ENCODE data around the gene SCNN1G.
"Not testable (repeated sequence)": the region's sequence is repeated elsewhere in the genome, so short reads cannot be mapped to it uniquely, and the experiment has no call there.

Gene SCNN1G

GRCh38 chr16:23252310-23252709 lies 69.8 kb downstream of the SCNN1G start:
- H3K4me3 ChIP-seq (ENCODE audit: control insufficient read depth, low read depth, low read length) = no peak overlapping the region
- no peak for DNase-seq (ENCODE audit: low read depth)
- no peak for TF ChIP-seq CTCF (conservative IDR thresholded peaks at IDR 0.05; ENCODE audit: control insufficient read depth, insufficient read depth, low read depth, low read length)

DNA sequence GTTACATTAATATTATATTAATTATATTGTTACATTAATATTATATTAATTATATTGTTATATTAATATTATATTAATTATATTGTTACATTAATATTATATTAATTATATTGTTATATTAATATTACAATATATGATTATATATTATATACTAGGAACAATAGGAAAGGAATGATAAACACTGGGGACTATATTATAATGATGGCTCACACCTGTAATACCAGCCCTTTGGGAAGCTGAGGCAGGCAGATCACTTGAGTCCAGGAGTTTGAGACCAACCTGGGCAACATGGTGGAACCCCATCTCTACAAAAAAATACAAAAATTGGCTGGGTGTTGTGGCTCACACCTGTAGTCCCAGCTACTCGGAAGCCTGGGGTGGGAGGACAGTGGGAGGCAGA lies 71.1 kb downstream of the SCNN1G start:
- H3K4me3 ChIP-seq (ENCODE audit: control insufficient read depth, low read depth, low read length) = not testable (repeated sequence)

DNA sequence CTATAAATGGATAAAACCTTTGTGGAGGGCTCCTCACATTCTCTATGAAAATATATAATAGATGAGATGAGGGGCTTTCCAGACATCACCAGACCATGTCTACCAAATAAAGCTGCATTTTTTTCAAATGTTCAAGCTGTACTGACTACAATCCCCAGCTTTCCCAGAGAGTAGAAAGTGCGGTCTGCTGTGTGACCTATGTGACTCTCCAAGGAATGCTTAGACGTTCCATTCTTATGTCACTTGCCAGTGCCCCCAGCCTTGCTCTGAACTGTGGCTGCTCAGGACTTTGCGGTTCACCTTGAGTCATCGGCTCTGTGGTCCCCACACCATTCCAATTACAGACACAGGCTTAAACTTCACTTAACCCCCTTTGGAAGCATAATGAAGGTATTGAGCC lies 71.8 kb downstream of the SCNN1G start:
- TF ChIP-seq CTCF (conservative IDR thresholded peaks at IDR 0.05; ENCODE audit: control insufficient read depth, insufficient read depth, low read depth, low read length) = no peak
- peak; percentile 24 for DNase-seq (ENCODE audit: low read depth)
- H3K4me3 ChIP-seq (ENCODE audit: control insufficient read depth, low read depth, low read length) = no peak overlapping the region

More for the DNA sequence above, 71.1 kb downstream of the SCNN1G start:
- DNase-seq (ENCODE audit: low read depth) = not testable (repeated sequence)

DNA sequence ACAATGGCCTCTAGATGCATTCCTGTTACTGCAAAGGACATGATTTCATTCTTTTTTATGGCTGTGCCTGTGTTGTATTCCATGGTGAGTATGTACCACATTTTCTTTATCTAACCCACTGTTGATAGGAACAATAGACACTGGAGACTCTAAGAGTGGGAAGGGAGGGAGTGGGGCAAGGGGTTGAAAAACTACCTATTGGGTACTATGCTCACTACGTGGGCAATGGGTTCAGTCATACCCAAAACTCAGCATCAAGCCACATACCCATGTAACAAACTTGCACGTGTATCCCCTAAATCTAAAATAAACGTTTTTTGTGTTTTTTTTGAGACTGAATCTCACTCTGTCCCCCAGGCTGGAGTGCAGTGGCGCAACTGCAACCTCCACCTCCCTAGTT lies 72.5 kb downstream of the SCNN1G start:
- H3K4me3 ChIP-seq (ENCODE audit: control insufficient read depth, low read depth, low read length) = no peak overlapping the region
- no peak for TF ChIP-seq CTCF (conservative IDR thresholded peaks at IDR 0.05; ENCODE audit: control insufficient read depth, insufficient read depth, low read depth, low read length)
- DNase-seq (ENCODE audit: low read depth) = no peak

GRCh38 chr16:23256440-23256839 lies 73.9 kb downstream of the SCNN1G start:
- no peak overlapping the region for H3K4me3 ChIP-seq (ENCODE audit: control insufficient read depth, low read depth, low read length)
- no peak for TF ChIP-seq CTCF (conservative IDR thresholded peaks at IDR 0.05; ENCODE audit: control insufficient read depth, insufficient read depth, low read depth, low read length)
- DNase-seq (ENCODE audit: low read depth) = no peak

- no peak overlapping the region for H3K4me3 ChIP-seq (ENCODE audit: control insufficient read depth, low read depth, low read length)
- DNase-seq (ENCODE audit: low read depth) = no peak
- no peak for TF ChIP-seq CTCF (conservative IDR thresholded peaks at IDR 0.05; ENCODE audit: control insufficient read depth, insufficient read depth, low read depth, low read length)
Measured at GRCh38 chr16:23257682-23258081, 75.1 kb downstream of the SCNN1G start.

DNA sequence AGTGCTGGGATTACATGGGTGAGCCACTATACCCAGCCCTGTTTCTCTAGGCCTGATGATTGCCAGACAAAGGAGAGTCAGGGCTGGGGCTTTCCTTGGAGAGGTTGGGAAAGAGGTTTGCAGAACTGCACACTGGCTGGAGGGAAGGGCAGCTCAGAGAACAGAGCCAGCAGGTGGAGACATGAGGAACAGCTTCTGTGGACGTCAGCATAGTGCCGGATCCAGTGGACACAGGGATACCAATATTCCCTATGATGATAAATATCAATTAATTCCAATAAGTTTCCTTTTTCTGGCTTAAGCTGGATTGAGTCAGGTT lies 76.3 kb downstream of the SCNN1G start:
- H3K4me3 ChIP-seq (ENCODE audit: control insufficient read depth, low read depth, low read length) = no peak overlapping the region
- no peak for TF ChIP-seq CTCF (conservative IDR thresholded peaks at IDR 0.05; ENCODE audit: control insufficient read depth, insufficient read depth, low read depth, low read length)
- DNase-seq (ENCODE audit: low read depth) = no peak

Data from fibroblast of mammary gland (primary cell).